SK-N-SH treated with all-trans-retinoic acid at 6 μM for 48 hours (cell line): ENCODE data around the gene FOXO3.
A peak's percentile ranks its signal among the peaks of the same experiment; 100 is the strongest.

Experiments
- ATAC-seq: fragments of 200-7000 bp; cut with Tn5 transposase; 3 replicates; pipeline ENCODE4 v1.9.1; 2020; ENCODE audit warnings: mild to moderate bottlenecking, moderate library complexity
- ARNTL ChIP-seq: fragments of 450-650 bp; formaldehyde crosslinking; IDR thresholded peaks from 2 replicates; pipeline ENCODE4 v1.5.0; 2020; ENCODE audit warnings: low read depth, mild to moderate bottlenecking, moderate library complexity, borderline replicate concordance
- BACH2 ChIP-seq: fragments of 250-450 bp; sonication (Bioruptor Pico); IDR thresholded peaks from 2 replicates; pipeline ENCODE4 v1.9.0; 2021; ENCODE audit warnings: mild to moderate bottlenecking, borderline replicate concordance
- CSDC2 ChIP-seq: fragments of 250-450 bp; sonication (Bioruptor Pico); IDR thresholded peaks from 2 replicates; pipeline ENCODE4 v1.5.0; 2020; ENCODE audit warnings: mild to moderate bottlenecking, moderate library complexity
- CSRNP3 ChIP-seq: fragments of 250-450 bp; sonication (Bioruptor Pico); IDR thresholded peaks from 2 replicates; pipeline ENCODE4 v1.5.1; 2021; ENCODE audit warnings: mild to moderate bottlenecking, moderate library complexity
- ESRRG ChIP-seq: fragments of 250-450 bp; sonication (Bioruptor Pico); IDR thresholded peaks from 2 replicates; pipeline ENCODE4 v1.6.1; 2021; ENCODE audit warnings: mild to moderate bottlenecking
- ISL1 ChIP-seq: fragments of 250-450 bp; sonication (Bioruptor Pico); IDR thresholded peaks from 2 replicates; pipeline ENCODE4 v2.1.2; 2022; ENCODE audit warnings: mild to moderate bottlenecking, moderate library complexity
- OSR1 ChIP-seq: fragments of 250-450 bp; sonication (Bioruptor Pico); IDR thresholded peaks from 2 replicates; pipeline ENCODE4 v1.8.0; 2022; ENCODE audit warnings: moderate library complexity, mild to moderate bottlenecking, inconsistent platforms
- PATZ1 ChIP-seq: fragments of 250-450 bp; sonication (Bioruptor Pico); IDR thresholded peaks from 2 replicates; pipeline ENCODE4 v1.8.0; 2020; ENCODE audit warnings: mild to moderate bottlenecking, moderate library complexity, borderline replicate concordance
- PPARA ChIP-seq: fragments of 250-450 bp; sonication (Bioruptor Pico); IDR thresholded peaks from 2 replicates; pipeline ENCODE4 v1.5.0; 2020; ENCODE audit warnings: mild to moderate bottlenecking, borderline replicate concordance
- RARB ChIP-seq: fragments of 250-450 bp; sonication (Bioruptor Pico); IDR thresholded peaks from 2 replicates; pipeline ENCODE4 v1.8.0; 2021; ENCODE audit warnings: mild to moderate bottlenecking, moderate library complexity
- SNAI2 ChIP-seq: fragments of 250-450 bp; sonication (Bioruptor Pico); IDR thresholded peaks from 2 replicates; pipeline ENCODE4 v1.5.0; 2020; ENCODE audit warnings: mild to moderate bottlenecking, moderate library complexity
- TCF4 ChIP-seq: fragments of 250-450 bp; sonication (Bioruptor Pico); IDR thresholded peaks from 2 replicates; pipeline ENCODE4 v1.8.0; 2021; ENCODE audit warnings: mild to moderate bottlenecking, moderate library complexity, borderline replicate concordance
- TOX ChIP-seq: fragments of 250-450 bp; sonication (Bioruptor Pico); IDR thresholded peaks from 2 replicates; pipeline ENCODE4 v1.8.0; 2021; ENCODE audit warnings: mild to moderate bottlenecking, moderate library complexity, borderline replicate concordance
- ZC3H10 ChIP-seq: fragments of 250-450 bp; sonication (Bioruptor Pico); IDR thresholded peaks from 2 replicates; pipeline ENCODE4 v1.5.1; 2021; ENCODE audit warnings: mild to moderate bottlenecking, moderate library complexity
- ZFP3 ChIP-seq: fragments of 250-450 bp; sonication (Bioruptor Pico); IDR thresholded peaks from 2 replicates; pipeline ENCODE4 v1.5.0; 2020; ENCODE audit warnings: mild to moderate bottlenecking, moderate library complexity
- ZFP30 ChIP-seq: fragments of 450-650 bp; formaldehyde crosslinking; IDR thresholded peaks from 2 replicates; pipeline ENCODE4 v1.5.0; 2022; ENCODE audit warnings: mild to moderate bottlenecking, moderate library complexity
- ZNF565 ChIP-seq: fragments of 450-650 bp; formaldehyde crosslinking; conservative IDR thresholded peaks from 2 replicates; pipeline ENCODE4 v1.5.0; 2020; ENCODE audit warnings: low read depth, mild to moderate bottlenecking, moderate library complexity
- ZNF70 ChIP-seq: fragments of 450-650 bp; formaldehyde crosslinking; IDR thresholded peaks from 2 replicates; pipeline ENCODE4 v1.5.0; 2020; ENCODE audit warnings: mild to moderate bottlenecking, moderate library complexity
- ZNF8 ChIP-seq: fragments of 450-650 bp; formaldehyde crosslinking; IDR thresholded peaks from 2 replicates; pipeline ENCODE4 v1.5.0; 2020; ENCODE audit warnings: mild to moderate bottlenecking, moderate library complexity
- TF ChIP-seq, protein P1 (sequence below): fragments of 250-450 bp; sonication (Bioruptor Pico); IDR thresholded peaks from 2 replicates; pipeline ENCODE4 v1.5.0; 2020; ENCODE audit warnings: mild to moderate bottlenecking, moderate library complexity
- TF ChIP-seq, protein P2 (sequence below): fragments of 250-450 bp; sonication (Bioruptor Pico); IDR thresholded peaks from 2 replicates; pipeline ENCODE4 v1.8.0; 2021; ENCODE audit warnings: low read depth, mild to moderate bottlenecking, moderate library complexity, borderline replicate concordance

FOXO3 gene

GRCh38 chr6:108672641-108673040 is 111.9 kb downstream of the FOXO3 start (continued):
- no peak for TF ChIP-seq TCF4 (CRISPR knock-in tag)
- no peak for TF ChIP-seq RARB
- TF ChIP-seq ARNTL (CRISPR knock-in tag), result no peak
- TF ChIP-seq ZFP30 (CRISPR knock-in tag), result no peak

DNA sequence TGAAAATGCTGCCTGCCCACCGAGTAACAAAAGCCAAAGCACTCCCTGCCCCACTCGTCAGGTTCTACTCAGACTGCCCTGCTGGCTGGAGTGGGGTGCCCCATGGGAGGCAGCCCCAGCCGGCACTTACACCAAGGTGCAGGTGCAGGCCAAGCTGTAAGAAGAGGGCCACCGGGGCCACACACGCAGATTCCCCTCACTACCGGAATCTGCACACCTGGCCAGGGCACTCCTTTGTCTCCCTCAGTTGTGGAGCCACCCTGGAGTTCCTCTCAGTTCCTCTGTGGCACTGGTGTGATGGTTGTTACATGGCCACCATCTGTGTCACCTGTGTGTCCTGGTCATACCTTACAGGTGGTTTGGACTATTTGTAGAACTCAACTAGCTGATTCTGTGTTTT is 112.4 kb downstream of the FOXO3 start:
- no peak for TF ChIP-seq ZNF565
- TF ChIP-seq ZC3H10, result no peak
- TF ChIP-seq TOX (CRISPR knock-in tag), result no peak
- TF ChIP-seq ISL1, result no peak
- TF ChIP-seq BACH2, result no peak
- TF ChIP-seq OSR1 (CRISPR knock-in tag), result no peak
- TF ChIP-seq CSRNP3 (CRISPR knock-in tag), result no peak
- TF ChIP-seq, protein P1, sequence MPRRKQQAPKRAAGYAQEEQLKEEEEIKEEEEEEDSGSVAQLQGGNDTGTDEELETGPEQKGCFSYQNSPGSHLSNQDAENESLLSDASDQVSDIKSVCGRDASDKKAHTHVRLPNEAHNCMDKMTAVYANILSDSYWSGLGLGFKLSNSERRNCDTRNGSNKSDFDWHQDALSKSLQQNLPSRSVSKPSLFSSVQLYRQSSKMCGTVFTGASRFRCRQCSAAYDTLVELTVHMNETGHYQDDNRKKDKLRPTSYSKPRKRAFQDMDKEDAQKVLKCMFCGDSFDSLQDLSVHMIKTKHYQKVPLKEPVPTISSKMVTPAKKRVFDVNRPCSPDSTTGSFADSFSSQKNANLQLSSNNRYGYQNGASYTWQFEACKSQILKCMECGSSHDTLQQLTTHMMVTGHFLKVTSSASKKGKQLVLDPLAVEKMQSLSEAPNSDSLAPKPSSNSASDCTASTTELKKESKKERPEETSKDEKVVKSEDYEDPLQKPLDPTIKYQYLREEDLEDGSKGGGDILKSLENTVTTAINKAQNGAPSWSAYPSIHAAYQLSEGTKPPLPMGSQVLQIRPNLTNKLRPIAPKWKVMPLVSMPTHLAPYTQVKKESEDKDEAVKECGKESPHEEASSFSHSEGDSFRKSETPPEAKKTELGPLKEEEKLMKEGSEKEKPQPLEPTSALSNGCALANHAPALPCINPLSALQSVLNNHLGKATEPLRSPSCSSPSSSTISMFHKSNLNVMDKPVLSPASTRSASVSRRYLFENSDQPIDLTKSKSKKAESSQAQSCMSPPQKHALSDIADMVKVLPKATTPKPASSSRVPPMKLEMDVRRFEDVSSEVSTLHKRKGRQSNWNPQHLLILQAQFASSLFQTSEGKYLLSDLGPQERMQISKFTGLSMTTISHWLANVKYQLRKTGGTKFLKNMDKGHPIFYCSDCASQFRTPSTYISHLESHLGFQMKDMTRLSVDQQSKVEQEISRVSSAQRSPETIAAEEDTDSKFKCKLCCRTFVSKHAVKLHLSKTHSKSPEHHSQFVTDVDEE (CRISPR knock-in tag), result no peak
- no peak for TF ChIP-seq ZFP3 (CRISPR knock-in tag)
- TF ChIP-seq TCF4 (CRISPR knock-in tag), result no peak
- no peak for TF ChIP-seq ZNF8 (CRISPR knock-in tag)
- TF ChIP-seq ARNTL (CRISPR knock-in tag), result no peak
- TF ChIP-seq CSDC2 (CRISPR knock-in tag), result no peak
- TF ChIP-seq, protein P2, sequence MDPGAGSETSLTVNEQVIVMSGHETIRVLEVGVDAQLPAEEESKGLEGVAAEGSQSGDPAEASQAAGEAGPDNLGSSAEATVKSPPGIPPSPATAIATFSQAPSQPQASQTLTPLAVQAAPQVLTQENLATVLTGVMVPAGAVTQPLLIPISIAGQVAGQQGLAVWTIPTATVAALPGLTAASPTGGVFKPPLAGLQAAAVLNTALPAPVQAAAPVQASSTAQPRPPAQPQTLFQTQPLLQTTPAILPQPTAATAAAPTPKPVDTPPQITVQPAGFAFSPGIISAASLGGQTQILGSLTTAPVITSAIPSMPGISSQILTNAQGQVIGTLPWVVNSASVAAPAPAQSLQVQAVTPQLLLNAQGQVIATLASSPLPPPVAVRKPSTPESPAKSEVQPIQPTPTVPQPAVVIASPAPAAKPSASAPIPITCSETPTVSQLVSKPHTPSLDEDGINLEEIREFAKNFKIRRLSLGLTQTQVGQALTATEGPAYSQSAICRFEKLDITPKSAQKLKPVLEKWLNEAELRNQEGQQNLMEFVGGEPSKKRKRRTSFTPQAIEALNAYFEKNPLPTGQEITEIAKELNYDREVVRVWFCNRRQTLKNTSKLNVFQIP, result no peak
- ATAC-seq, result no peak

- ATAC-seq, result no peak
- TF ChIP-seq TCF4 (CRISPR knock-in tag) (no peak), SNAI2 (no peak), ESRRG (no peak), ZC3H10 (no peak), PATZ1 (CRISPR knock-in tag) (no peak), BACH2 (no peak), ARNTL (CRISPR knock-in tag) (no peak), CSDC2 (CRISPR knock-in tag) (no peak), OSR1 (CRISPR knock-in tag) (no peak), PPARA (CRISPR knock-in tag) (no peak)
These were observed 112.9 kb downstream of the FOXO3 start for GRCh38 chr6:108673602-108674001.

DNA sequence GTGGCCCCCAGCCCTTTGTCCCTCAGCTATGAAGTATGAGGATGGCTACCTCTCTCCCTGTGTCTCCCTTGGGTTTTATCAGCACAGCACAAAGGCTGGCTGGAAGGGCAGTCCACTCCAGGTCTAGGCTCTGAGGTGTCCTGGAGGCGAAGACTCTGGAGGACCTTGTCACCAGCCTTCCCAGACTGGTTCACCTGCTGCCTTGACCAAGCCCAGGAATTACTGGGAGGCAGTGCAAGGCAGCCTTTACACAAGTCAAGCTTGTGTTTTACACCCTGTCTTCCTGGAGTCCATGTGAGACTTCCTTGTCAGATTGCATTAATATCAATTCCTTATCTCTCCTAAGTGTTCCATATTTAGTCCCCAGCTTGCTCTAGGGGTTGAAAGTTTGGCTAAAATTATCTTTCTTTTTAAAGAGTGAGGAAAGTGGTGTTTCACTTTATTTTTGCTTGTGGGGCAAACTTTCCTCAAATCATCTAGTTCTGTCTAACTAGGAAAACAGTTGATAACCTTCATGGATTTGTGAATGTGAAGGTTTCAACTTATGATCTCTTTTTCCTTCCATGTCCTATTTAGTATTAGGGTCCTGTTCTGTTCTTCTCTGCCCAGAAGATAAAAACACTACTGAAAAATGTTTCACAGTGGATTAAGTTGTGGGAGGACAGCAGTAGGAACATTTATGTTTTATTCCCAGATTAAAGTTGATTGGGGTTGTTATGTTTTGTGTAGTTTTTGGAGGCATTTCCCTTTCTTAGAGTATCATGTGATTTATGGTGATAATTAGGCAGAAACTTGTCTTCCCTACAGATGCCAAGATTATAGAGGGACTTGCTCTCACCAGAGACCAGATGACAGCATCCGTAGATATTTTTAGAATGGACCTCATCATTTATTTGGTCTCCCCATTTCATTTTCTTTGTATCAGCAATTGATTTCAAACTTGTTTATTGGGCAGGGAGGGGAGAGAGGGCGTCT is 114.8 kb downstream of the FOXO3 start:
- peak; percentile 23; the same call in 2 of the 3 replicates for ATAC-seq
- no peak for TF ChIP-seq PPARA (CRISPR knock-in tag)
- no peak for TF ChIP-seq OSR1 (CRISPR knock-in tag)
- TF ChIP-seq ZNF565, result no peak
- TF ChIP-seq ZFP30 (CRISPR knock-in tag), result no peak
- no peak for TF ChIP-seq ZFP3 (CRISPR knock-in tag)
- no peak for TF ChIP-seq CSRNP3 (CRISPR knock-in tag)
- no peak for TF ChIP-seq ISL1
- TF ChIP-seq ZNF70 (CRISPR knock-in tag), result no peak
- no peak for TF ChIP-seq TOX (CRISPR knock-in tag)
- TF ChIP-seq CSDC2 (CRISPR knock-in tag), result no peak
- no peak for TF ChIP-seq ZNF8 (CRISPR knock-in tag)
- no peak for TF ChIP-seq PATZ1 (CRISPR knock-in tag)
- no peak for TF ChIP-seq SNAI2
